ENCODE results near the gene ZKSCAN8. TPM values are rescaled to one million over a fixed set of nuclear protein-coding genes. Genes with fewer than 3 reads are reported as not detected.

Gene ZKSCAN8
- polyA plus RNA-seq, 1 experiment: 11.5 TPM

DNA sequence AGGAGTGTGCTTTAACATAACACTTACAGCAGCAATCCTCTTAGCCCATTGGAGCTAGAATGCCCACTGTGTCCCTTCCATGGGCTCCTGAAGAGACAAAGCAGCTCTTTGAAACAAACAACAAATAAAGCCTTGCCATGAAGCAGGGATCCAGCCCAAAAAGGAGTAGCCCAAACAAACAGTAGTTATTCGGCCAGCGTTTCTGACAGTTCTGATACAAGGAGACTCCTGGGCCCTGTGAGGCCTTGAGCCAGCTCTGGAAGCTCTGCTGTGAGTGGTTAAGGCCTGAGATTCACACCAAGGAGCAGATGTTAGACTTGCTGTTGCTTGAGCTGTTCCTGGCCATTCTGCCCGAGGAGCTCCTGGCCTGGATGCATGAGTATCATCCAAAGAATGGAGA, 34.2 kb upstream of the ZKSCAN8 start:
- Histone ChIP-seq H3K27ac (ENCODE audit: low read depth, low read length) (no peak overlapping the region), H3K4me3 (ENCODE audit: low read depth, low read length) (no peak overlapping the region), H3K27me3 (ENCODE audit: control insufficient read depth, insufficient read depth, low read length) (no peaks in the 10 kb centered on the region), H3K9me3 (ENCODE audit: control insufficient read depth, insufficient read depth, low read length) (no peaks in the 10 kb centered on the region; the same call in 1 of the 2 replicates)
- POLR2A ChIA-PET: no interaction called here
- CTCF ChIA-PET: no interaction called here
- no peak for DNase-seq (ENCODE audit: low read depth, low spot score)
- TF ChIP-seq, protein P1, sequence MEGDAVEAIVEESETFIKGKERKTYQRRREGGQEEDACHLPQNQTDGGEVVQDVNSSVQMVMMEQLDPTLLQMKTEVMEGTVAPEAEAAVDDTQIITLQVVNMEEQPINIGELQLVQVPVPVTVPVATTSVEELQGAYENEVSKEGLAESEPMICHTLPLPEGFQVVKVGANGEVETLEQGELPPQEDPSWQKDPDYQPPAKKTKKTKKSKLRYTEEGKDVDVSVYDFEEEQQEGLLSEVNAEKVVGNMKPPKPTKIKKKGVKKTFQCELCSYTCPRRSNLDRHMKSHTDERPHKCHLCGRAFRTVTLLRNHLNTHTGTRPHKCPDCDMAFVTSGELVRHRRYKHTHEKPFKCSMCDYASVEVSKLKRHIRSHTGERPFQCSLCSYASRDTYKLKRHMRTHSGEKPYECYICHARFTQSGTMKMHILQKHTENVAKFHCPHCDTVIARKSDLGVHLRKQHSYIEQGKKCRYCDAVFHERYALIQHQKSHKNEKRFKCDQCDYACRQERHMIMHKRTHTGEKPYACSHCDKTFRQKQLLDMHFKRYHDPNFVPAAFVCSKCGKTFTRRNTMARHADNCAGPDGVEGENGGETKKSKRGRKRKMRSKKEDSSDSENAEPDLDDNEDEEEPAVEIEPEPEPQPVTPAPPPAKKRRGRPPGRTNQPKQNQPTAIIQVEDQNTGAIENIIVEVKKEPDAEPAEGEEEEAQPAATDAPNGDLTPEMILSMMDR (IDR thresholded peaks at IDR 0.05; ENCODE audit: low read depth, low read length): no peak

DNA sequence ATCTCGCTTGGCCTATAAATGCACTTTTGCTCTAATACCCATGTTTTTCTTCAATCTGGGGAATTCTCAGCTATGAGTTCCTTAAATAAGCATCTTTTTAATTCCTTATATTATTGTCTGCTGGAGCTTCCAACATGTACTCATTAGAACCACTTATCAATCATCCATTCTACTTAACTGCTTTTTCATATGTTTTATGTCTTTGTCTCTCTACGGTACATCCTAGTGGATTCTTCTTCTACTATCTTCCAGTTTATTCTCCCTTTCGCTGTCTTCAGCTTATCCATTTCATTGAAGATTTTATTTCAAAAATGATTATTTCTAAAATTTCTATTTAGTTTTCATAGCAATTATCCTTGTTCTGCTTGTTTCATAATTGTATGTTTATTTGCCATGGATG, 29.7 kb upstream of the ZKSCAN8 start:
- DNase-seq (ENCODE audit: low read depth, low spot score): no peak
- CTCF ChIA-PET: no interaction called here
- Histone ChIP-seq H3K4me3 (ENCODE audit: low read depth, low read length) (no peak overlapping the region), H3K27ac (ENCODE audit: low read depth, low read length) (no peak overlapping the region), H3K9me3 (ENCODE audit: control insufficient read depth, insufficient read depth, low read length) (peaks cover 2% of the 10 kb centered on the region; the same call in 1 of the 2 replicates), H3K27me3 (ENCODE audit: control insufficient read depth, insufficient read depth, low read length) (no peaks in the 10 kb centered on the region)
- POLR2A ChIA-PET: no interaction called here
- TF ChIP-seq, protein P1 (IDR thresholded peaks at IDR 0.05; ENCODE audit: low read depth, low read length): no peak

DNA sequence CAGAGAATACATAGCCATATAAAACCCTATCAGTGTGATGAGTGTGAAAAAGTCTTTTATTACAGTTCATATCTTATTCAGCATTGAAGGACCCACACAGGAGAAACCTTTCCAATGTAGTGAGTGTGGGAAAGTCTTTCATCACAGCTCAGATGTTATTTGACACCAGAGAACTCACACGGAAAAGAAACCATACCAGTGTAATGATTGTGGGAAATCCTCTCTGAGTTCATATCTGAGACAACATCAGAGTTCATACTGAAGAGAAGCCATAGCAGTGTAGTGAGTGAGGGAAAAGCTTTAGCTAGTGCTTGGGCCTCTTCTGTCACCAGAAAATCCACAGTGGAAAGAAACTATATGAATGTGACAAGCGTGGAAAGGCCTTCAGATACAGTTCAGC, 25.9 kb upstream of the ZKSCAN8 start:
- H3K27ac ChIP-seq (ENCODE audit: low read depth, low read length): no peak overlapping the region
- POLR2A ChIA-PET: no interaction called here
- H3K9me3 ChIP-seq (ENCODE audit: control insufficient read depth, insufficient read depth, low read length): peaks cover 2% of the 10 kb centered on the region; the same call in 1 of the 2 replicates
- CTCF ChIA-PET: interaction anchor here (1.9 kb wide), 1 partner anchor 11 kb away, joined by 7 read pairs; no protein-coding TSS in a partner anchor
- TF ChIP-seq, protein P1 (IDR thresholded peaks at IDR 0.05; ENCODE audit: low read depth, low read length): no peak
- no peak for DNase-seq (ENCODE audit: low read depth, low spot score)
- H3K4me3 ChIP-seq (ENCODE audit: low read depth, low read length): no peak overlapping the region
- no peaks in the 10 kb centered on the region for H3K27me3 ChIP-seq (ENCODE audit: control insufficient read depth, insufficient read depth, low read length)

DNA sequence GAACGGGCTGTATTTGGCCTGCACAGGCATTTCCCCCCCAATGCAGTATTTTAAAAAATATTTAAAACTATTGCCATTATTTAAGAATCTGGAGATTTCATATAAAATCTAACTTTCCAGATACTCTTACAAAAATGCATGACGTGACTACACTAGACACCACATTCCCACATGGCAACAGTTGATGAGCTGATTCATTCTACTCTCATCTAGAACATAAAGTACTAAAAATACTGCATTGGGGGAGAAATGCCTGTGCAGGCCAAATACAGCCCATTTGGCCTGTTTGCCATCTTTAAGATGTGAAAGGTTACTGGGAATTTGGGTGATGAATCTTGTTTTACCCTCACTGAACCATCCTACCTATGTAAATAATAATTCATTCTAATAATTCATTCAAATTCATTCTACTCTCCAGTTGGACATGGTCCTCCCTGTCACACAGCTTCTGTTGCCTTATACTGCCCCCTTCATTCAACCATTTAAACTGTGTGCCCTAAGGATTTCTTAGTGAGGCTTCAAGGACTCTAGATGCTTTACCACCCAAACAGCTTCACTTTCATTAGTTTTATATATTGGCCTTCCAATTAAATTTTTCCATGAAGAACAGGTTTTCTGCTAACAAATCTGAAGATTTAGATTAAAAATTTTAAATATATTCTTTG, 24.2 kb upstream of the ZKSCAN8 start:
- Histone ChIP-seq H3K27me3 (ENCODE audit: control insufficient read depth, insufficient read depth, low read length) (no peaks in the 10 kb centered on the region), H3K4me3 (ENCODE audit: low read depth, low read length) (no peak overlapping the region), H3K9me3 (ENCODE audit: control insufficient read depth, insufficient read depth, low read length) (peaks cover 2% of the 10 kb centered on the region; the same call in 1 of the 2 replicates), H3K27ac (ENCODE audit: low read depth, low read length) (no peak overlapping the region)
- ChIA-PET POLR2A (no interaction called here), CTCF (interaction anchor here (1.0 kb wide), 1 partner anchor 899 kb away, joined by 3 read pairs; no protein-coding TSS in a partner anchor)
- TF ChIP-seq, protein P1 (IDR thresholded peaks at IDR 0.05; ENCODE audit: low read depth, low read length): no peak
- no peak for DNase-seq (ENCODE audit: low read depth, low spot score)

DNA sequence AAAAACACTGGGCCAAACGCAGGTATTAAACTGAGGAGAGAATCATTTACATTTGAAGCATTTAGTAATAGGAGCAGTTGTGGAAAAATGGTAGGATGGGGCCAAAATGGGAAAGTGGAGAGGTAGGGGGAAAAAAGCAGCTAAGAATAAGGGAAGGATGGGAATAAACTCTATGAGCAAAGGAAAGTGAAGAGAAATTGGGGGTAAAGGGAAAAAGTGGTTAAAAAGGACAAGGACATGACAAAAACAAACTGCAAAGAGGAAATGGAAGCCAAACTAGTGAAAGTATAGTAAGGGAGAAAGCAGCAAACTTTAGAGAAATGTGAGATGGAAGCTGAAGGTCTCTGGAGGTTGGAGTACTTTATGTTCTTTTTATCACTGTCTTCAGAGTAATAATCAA, 23.5 kb upstream of the ZKSCAN8 start:
- Histone ChIP-seq H3K9me3 (ENCODE audit: control insufficient read depth, insufficient read depth, low read length) (peaks cover 2% of the 10 kb centered on the region; the same call in 1 of the 2 replicates), H3K27me3 (ENCODE audit: control insufficient read depth, insufficient read depth, low read length) (no peaks in the 10 kb centered on the region), H3K4me3 (ENCODE audit: low read depth, low read length) (no peak overlapping the region), H3K27ac (ENCODE audit: low read depth, low read length) (no peak overlapping the region)
- CTCF ChIA-PET: no interaction called here
- no peak for DNase-seq (ENCODE audit: low read depth, low spot score)
- POLR2A ChIA-PET: no interaction called here
- TF ChIP-seq, protein P1 (IDR thresholded peaks at IDR 0.05; ENCODE audit: low read depth, low read length): no peak
